ENCODE measurements around the gene CIDEA.

DNA sequence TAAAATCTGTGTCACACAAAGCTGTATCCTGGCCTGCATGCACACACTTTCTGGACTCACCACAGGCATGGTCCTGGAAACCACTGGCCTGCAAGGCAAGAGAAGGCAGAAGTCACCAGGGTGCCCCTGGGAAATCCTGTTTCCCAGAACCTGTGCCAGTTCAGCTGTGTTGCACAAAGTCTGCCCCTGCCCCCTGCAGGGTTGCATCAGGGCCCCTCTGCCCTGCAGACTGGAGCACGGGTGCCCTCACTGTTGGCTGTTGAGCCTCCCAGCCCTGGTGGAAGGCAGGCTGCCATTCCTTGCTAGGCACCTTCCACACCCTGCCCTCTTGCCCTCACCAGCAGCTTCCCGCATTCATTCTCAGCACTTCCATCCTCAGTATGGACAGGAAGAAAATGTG lies 35.9 kb downstream of the CIDEA start:
- TF ChIP-seq POLR2A (IDR thresholded peaks at IDR 0.05; ENCODE audit: low read depth, low read length) = no peak
- TF ChIP-seq POLR2AphosphoS5 (IDR thresholded peaks at IDR 0.05; ENCODE audit: low read depth, low read length) = no peak

Measured in GM12892 (cell line).